Measurements from ENCODE around the gene PAXX.

The PAXX gene

GRCh38 chr9:136968333-136969127 lies 23.7 kb upstream of the PAXX start:
- no peak for DNase-seq (ENCODE audit: low read depth)

- no peak for DNase-seq (ENCODE audit: low read depth)
Observed at GRCh38 chr9:136969150-136969549, 23.1 kb upstream of the PAXX start.

GRCh38 chr9:136969774-136970173 lies 22.4 kb upstream of the PAXX start:
- no peak for DNase-seq (ENCODE audit: low read depth)

GRCh38 chr9:136970361-136970760 lies 21.9 kb upstream of the PAXX start:
- DNase-seq (ENCODE audit: low read depth): no peak

GRCh38 chr9:136971746-136972145 lies 20.5 kb upstream of the PAXX start:
- no peak for DNase-seq (ENCODE audit: low read depth)

GRCh38 chr9:136972335-136972734 lies 19.9 kb upstream of the PAXX start:
- DNase-seq (ENCODE audit: low read depth): no peak

GRCh38 chr9:136972743-136973142 lies 19.5 kb upstream of the PAXX start:
- no peak for DNase-seq (ENCODE audit: low read depth)

- no peak for DNase-seq (ENCODE audit: low read depth)
Observed at GRCh38 chr9:136973618-136974617, 18.3 kb upstream of the PAXX start.

GRCh38 chr9:136974817-136975535 lies 17.2 kb upstream of the PAXX start:
- DNase-seq (ENCODE audit: low read depth): no peak

GRCh38 chr9:136975644-136976043 lies 16.6 kb upstream of the PAXX start:
- no peak for DNase-seq (ENCODE audit: low read depth)

- DNase-seq (ENCODE audit: low read depth): no peak
Observed at GRCh38 chr9:136977223-136977622, 15.0 kb upstream of the PAXX start, which contains the start of gene PTGDS. PTGDS (plus strand) TSS chr9:136977504; CDS start chr9:136977579, 75 bp downstream.

GRCh38 chr9:136977649-136978072 lies 14.6 kb upstream of the PAXX start:
- DNase-seq (ENCODE audit: low read depth): no peak

- peak; percentile 71 for DNase-seq (ENCODE audit: low read depth)
Observed at GRCh38 chr9:136978073-136978864, 14.0 kb upstream of the PAXX start.

- no peak for DNase-seq (ENCODE audit: low read depth)
Observed at GRCh38 chr9:136978865-136979544, 13.2 kb upstream of the PAXX start.

- DNase-seq (ENCODE audit: low read depth): no peak
Observed at GRCh38 chr9:136979769-136980587, 12.2 kb upstream of the PAXX start.

- DNase-seq (ENCODE audit: low read depth): no peak
Observed at GRCh38 chr9:136980669-136981478, 11.3 kb upstream of the PAXX start.

- DNase-seq (ENCODE audit: low read depth): no peak
Observed at GRCh38 chr9:136981588-136982231, 10.5 kb upstream of the PAXX start.

Data from activated T-helper 9 cell treated with anti-CD3 and anti-CD28 coated beads, Interleukin-2, amount 50 U/mL, for 16 hours (primary cell).